IPS-15b (cell line): ENCODE data around the gene ENTR1.
"Not testable (repeated sequence)": the region's sequence is repeated elsewhere in the genome, so short reads cannot be mapped to it uniquely, and the experiment has no call there.

Experiments
- H3K27me3 ChIP-seq: one replicate; pipeline ENCODE4 v1.6.1; 2013; ENCODE audit warnings: low read length; ENCODE audit not compliant: control insufficient read depth, insufficient read depth
- H3K36me3 ChIP-seq: one replicate; pipeline ENCODE4 v1.6.1; 2013; ENCODE audit warnings: low read length; ENCODE audit not compliant: control insufficient read depth, insufficient read depth
- H3K4me1 ChIP-seq: one replicate; pipeline ENCODE4 v1.6.1; 2013; ENCODE audit warnings: mild to moderate bottlenecking, low read length; ENCODE audit not compliant: control insufficient read depth, insufficient read depth
- H3K4me3 ChIP-seq: one replicate; pipeline ENCODE4 v1.5.1; 2013; ENCODE audit warnings: low read depth, low read length
- H3K9ac ChIP-seq: one replicate; pipeline ENCODE4 v1.6.1; 2013; ENCODE audit warnings: low read depth, mild to moderate bottlenecking, low read length
- H3K9me3 ChIP-seq: one replicate; pipeline ENCODE4 v1.6.1; 2013; ENCODE audit warnings: mild to moderate bottlenecking, low read length; ENCODE audit not compliant: control insufficient read depth, insufficient read depth

Gene ENTR1

GRCh38 chr9:136409557-136410455 lies 608 bp downstream of the ENTR1 start:
- H3K9ac ChIP-seq = peak overlapping the region; percentile 73
- peaks cover 4% of the 10 kb centered on the region for H3K4me1 ChIP-seq
- H3K27me3 ChIP-seq = no peaks in the 10 kb centered on the region
- H3K4me3 ChIP-seq = peak overlapping the region; percentile 72
- no peaks in the 10 kb centered on the region for H3K9me3 ChIP-seq
- H3K36me3 ChIP-seq = peaks cover 55% of the 10 kb centered on the region

- H3K4me1 ChIP-seq = peaks cover 4% of the 10 kb centered on the region
- H3K4me3 ChIP-seq = no peak overlapping the region
- no peak overlapping the region for H3K9ac ChIP-seq
- H3K36me3 ChIP-seq = peaks cover 52% of the 10 kb centered on the region
- no peaks in the 10 kb centered on the region for H3K9me3 ChIP-seq
- no peaks in the 10 kb centered on the region for H3K27me3 ChIP-seq
Observed at GRCh38 chr9:136407911-136408310, 2.5 kb downstream of the ENTR1 start.

- not testable (repeated sequence) for H3K4me1 ChIP-seq, H3K27me3 ChIP-seq, H3K9me3 ChIP-seq, H3K4me3 ChIP-seq, H3K9ac ChIP-seq
- H3K36me3 ChIP-seq = peaks cover 51% of the 10 kb centered on the region
Observed at GRCh38 chr9:136407061-136407460, 3.4 kb downstream of the ENTR1 start.

GRCh38 chr9:136405904-136406303 lies 4.5 kb downstream of the ENTR1 start:
- not testable (repeated sequence) for H3K9ac ChIP-seq, H3K9me3 ChIP-seq, H3K4me1 ChIP-seq, H3K27me3 ChIP-seq, H3K4me3 ChIP-seq
- H3K36me3 ChIP-seq = peaks cover 47% of the 10 kb centered on the region

DNA sequence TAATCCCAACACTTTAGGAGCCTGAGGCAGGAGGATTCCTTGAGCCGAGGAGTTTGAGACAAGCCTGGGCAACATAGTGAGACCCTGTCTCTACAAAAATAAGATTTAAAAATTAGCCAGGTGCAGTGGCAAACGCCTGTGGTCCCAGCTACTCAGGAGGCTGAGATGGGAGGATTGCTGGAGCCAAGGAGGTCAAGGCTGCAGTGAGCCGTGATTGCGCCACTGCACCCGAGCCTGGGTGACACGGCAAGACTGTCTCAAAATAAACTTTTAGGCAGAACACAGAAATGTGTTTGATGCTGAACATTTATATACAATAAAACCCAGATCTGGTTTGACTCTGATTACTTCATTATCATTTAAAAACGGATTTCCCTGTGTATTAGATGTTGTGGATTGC lies 4.9 kb downstream of the ENTR1 start:
- H3K4me1 ChIP-seq = no peaks in the 10 kb centered on the region
- peaks cover 44% of the 10 kb centered on the region for H3K36me3 ChIP-seq
- no peak overlapping the region for H3K9ac ChIP-seq
- H3K9me3 ChIP-seq = no peaks in the 10 kb centered on the region
- no peak overlapping the region for H3K4me3 ChIP-seq
- H3K27me3 ChIP-seq = no peaks in the 10 kb centered on the region

DNA sequence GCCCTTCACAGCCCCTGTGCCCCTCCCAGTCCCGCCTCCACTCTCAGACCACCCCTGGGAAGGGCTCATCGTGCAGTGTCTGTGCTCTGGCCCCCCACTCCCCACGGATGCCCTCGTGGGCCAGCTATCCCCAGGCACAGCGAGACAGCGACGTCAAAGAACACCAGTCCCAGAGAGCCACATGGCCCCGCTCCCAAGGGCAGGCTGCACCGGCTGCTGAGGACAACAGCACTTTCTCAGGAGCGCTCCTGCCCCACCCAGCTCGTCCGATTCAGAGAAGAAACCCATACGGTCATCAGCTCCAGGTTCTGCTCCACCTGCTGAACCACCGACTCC lies 5.6 kb downstream of the ENTR1 start:
- no peak overlapping the region for H3K4me3 ChIP-seq
- peaks cover 44% of the 10 kb centered on the region for H3K36me3 ChIP-seq
- no peaks in the 10 kb centered on the region for H3K9me3 ChIP-seq
- H3K27me3 ChIP-seq = no peaks in the 10 kb centered on the region
- no peak overlapping the region for H3K9ac ChIP-seq
- H3K4me1 ChIP-seq = no peaks in the 10 kb centered on the region

DNA sequence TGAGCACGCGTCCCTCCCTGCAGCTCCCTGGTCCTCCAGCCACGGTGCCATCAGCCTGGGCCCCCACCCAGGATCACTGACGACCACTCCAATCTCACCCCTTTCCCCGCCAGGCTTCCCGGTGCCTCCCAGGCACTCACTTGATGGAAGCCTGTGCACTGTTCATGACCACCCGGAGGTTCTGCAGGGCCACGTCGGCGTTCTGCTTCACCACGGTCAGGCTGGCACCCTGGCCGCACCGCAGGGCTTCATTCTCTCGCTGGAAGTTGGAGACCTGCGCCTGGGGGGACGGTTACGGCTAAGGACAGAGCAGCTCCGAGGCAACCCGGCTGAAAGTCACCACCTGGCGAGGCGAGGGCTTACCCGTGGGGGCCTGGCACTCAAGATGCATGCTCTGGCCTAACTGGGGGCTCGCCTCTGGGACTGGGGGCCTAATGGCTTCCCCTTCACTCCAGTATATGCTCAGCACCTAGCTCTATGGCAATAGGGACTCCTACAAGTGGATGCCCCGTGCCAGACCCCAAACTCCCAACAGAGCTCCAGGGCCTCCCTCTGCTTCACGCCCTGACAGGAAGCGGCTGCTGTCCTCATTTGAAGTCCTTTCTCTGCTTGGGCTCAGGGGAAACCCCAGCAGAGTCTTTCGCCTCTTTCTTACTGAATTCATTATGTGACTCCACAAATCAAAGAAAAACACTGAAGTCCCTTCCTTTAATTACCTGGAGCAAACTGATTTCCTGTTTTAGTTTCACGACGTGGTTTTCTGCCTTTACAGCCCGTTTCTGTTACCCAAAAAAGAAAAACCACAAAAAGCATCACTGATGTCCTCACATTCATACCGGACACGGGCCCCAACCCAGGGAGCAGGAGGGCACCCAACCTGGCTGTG lies 6.3 kb downstream of the ENTR1 start:
- Histone ChIP-seq H3K4me1 (no peaks in the 10 kb centered on the region), H3K36me3 (peaks cover 44% of the 10 kb centered on the region), H3K9me3 (no peaks in the 10 kb centered on the region), H3K27me3 (no peaks in the 10 kb centered on the region), H3K9ac (no peak overlapping the region), H3K4me3 (no peak overlapping the region)

DNA sequence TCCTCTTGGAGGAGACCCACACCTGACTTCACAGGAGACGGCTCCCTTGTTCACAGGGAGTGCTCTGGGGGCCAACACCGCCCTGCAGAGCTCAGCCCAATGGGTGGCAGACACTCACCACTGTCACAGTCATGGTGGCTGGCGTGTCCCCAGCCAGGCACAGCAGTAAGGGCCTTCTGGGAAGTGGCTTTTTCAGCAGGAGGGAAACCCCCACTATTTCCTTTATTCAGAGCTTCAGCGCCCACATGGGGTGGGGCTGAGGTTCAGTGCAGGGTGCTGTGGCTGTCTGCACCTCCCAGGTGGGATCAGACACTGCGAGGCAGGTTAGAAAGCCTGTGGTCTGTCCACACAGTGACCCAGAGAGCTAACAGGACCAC lies 6.9 kb downstream of the ENTR1 start:
- Histone ChIP-seq H3K36me3 (peaks cover 48% of the 10 kb centered on the region), H3K9ac (no peak overlapping the region), H3K4me3 (no peak overlapping the region), H3K27me3 (no peaks in the 10 kb centered on the region), H3K9me3 (no peaks in the 10 kb centered on the region), H3K4me1 (peaks cover 3% of the 10 kb centered on the region)

GRCh38 chr9:136402067-136402466 lies 8.3 kb downstream of the ENTR1 start:
- no peaks in the 10 kb centered on the region for H3K27me3 ChIP-seq
- peaks cover 48% of the 10 kb centered on the region for H3K36me3 ChIP-seq
- H3K9me3 ChIP-seq = no peaks in the 10 kb centered on the region
- H3K4me1 ChIP-seq = peaks cover 3% of the 10 kb centered on the region
- no peak overlapping the region for H3K4me3 ChIP-seq
- H3K9ac ChIP-seq = no peak overlapping the region

DNA sequence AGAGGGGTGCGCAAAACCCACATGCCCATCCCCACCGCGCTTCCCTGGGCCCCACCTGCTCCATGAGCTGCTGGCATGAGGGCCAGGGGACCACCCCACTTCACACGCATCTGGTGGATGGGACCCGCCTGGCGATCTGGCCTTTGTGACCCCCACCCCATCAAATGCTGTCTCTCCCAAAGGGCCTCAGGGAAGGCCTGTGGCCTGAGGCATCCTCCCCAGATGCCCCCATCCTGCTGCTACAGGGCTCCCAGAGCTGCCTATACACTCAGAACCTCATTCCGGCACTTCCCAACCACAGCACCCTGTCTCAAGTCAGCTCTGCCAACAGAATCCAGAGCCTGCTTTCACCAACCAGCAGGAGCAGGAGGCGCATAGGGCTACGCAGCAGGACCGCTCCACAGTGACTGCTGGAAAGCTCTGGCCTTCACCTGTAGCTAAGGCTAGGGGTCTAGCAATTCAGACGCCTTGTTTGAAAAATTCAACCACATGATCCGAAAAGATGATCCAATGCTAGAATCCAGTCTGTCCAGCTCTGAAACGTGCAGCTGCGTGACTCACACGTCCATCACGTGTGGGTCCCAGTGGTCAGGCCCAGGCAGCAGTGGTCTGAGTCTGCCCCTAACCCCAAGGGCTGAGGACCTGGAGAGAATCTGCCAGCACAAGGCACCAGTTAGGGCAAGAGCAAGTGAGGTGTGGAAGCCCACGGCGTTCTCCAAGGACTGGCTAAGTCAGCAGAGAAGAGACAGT lies 9.1 kb downstream of the ENTR1 start:
- Histone ChIP-seq H3K27me3 (no peaks in the 10 kb centered on the region), H3K4me1 (peaks cover 3% of the 10 kb centered on the region), H3K4me3 (no peak overlapping the region), H3K36me3 (peaks cover 51% of the 10 kb centered on the region), H3K9me3 (no peaks in the 10 kb centered on the region), H3K9ac (no peak overlapping the region)

DNA sequence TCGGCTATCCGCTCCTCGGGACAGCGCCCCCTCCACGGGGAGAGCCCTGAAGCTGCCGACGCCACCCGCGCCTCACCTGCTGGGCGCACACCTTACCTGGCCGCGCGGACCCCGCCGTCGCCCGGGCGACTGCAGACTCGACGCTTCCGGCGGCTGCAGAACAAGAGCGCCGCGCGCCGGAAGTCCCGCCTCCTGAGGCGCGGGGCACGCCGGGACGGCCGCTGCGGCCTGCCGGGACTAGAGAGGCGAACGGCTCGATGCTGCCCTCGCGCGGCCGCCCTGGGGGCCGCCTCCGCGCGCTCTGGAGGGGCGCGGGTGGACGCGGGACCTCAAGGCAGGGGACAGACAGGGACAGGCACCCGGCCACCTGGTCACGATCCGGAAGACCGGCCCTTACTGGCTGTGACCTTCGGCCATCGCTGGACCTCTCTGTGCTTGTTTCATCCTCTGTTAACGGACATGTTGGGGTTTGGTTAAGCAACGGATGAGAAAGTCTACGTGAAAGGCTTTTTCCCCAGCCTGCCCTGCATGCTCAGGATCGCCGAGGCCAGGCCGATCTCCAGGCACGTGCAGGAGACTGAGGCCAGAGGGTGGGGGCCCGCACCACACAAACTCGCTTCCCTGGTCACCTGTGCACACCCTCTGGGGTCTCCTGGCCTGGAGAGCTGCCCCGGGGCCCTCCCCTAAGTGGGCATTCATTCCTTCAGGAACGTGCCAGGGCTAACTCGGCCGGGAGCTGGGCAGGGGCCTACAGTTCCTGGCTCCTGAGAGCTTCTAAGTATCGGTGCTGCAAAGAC lies 10.2 kb downstream of the ENTR1 start, which contains the start of gene SNAPC4:
SNAPC4 (minus strand) TSS at position 133 of the 797 bp plus-strand sequence. CDS start 1,742 bp downstream, outside the sequence.
- peaks cover 3% of the 10 kb centered on the region for H3K4me1 ChIP-seq
- H3K27me3 ChIP-seq = no peaks in the 10 kb centered on the region
- peak within 1 kb of the TSS; percentile 84 for H3K4me3 ChIP-seq
- peaks cover 54% of the 10 kb centered on the region for H3K36me3 ChIP-seq
- H3K9me3 ChIP-seq = no peaks in the 10 kb centered on the region
- peak within 1 kb of the TSS; percentile 87 for H3K9ac ChIP-seq
